Endothelial cell of umbilical vein (primary cell): Measurements from ENCODE around the gene PLXNA4. TPM values are rescaled to one million over a fixed set of nuclear protein-coding genes. Genes with fewer than 3 reads are reported as not detected.

Experiments
- BruUV-seq: library from RNA; stranded (reverse); fragments of 400-500 nt; replicated peaks from 2 replicates; lab custom pipeline; 2021; lab: Mats Ljungman, UMichigan
- CTCF ChIA-PET: fragments of 300-600, 350-600 bp; sonication (Branson Sonifier 250); formaldehyde crosslinking; loops from one replicate; lab custom pipeline; 2021; ENCODE audit warnings: antibody characterized with exemption, inconsistent platforms; lab: Charles Lee
- POLR2A ChIA-PET: fragments of 300-600, 350-600 bp; sonication (Branson Sonifier 250); formaldehyde crosslinking; loops from one replicate; lab custom pipeline; 2021; ENCODE audit warnings: antibody characterized with exemption, inconsistent platforms; lab: Charles Lee
- DNase-seq: peaks from one replicate; pipeline ENCODE4 v3.0.0-alpha.2; 2011; ENCODE audit warnings: low read depth, low spot score
- FAIRE-seq: peaks from 2 replicates; lab custom pipeline; 2011; peaks lifted over from hg19 to GRCh38; lab: Jason Lieb, UNC
- H2AFZ ChIP-seq: 2 replicates; pipeline ENCODE4 v1.6.0; 2012; ENCODE audit warnings: low read depth, low read length, control low read depth, inconsistent platforms
- H3K27ac ChIP-seq: 2 replicates; pipeline ENCODE4 v1.5.1; 2011; ENCODE audit warnings: low read depth, mild to moderate bottlenecking, control low read depth, low read length, moderate library complexity; ENCODE audit not compliant: insufficient read depth
- H3K27me3 ChIP-seq, 2 experiments: 2 replicates each; pipeline versions ENCODE4 v1.6.0 to v1.6.1; 2011; ENCODE audit warnings: low read length in 2 of 2, mixed read lengths in 1 of 2; ENCODE audit not compliant: control insufficient read depth in 2 of 2, insufficient read depth in 2 of 2
- H3K36me3 ChIP-seq, 2 experiments: 2 replicates in 1 of 2; 3 replicates in 1 of 2; pipeline ENCODE4 v1.5.1; 2011; ENCODE audit warnings: low read length in 2 of 2, mild to moderate bottlenecking in 1 of 2, moderate library complexity in 1 of 2; ENCODE audit not compliant: control insufficient read depth in 2 of 2, insufficient read depth in 2 of 2; ENCODE audit errors: extremely low read depth in 1 of 2
- H3K4me1 ChIP-seq: 3 replicates; pipeline ENCODE4 v1.5.1; 2011; ENCODE audit warnings: mild to moderate bottlenecking, low read length; ENCODE audit not compliant: control insufficient read depth, insufficient read depth; ENCODE audit errors: extremely low read depth
- H3K4me2 ChIP-seq: 2 replicates; pipeline ENCODE4 v1.6.1; 2011; ENCODE audit warnings: low read length, control low read depth, mixed read lengths; ENCODE audit not compliant: insufficient read depth
- H3K4me3 ChIP-seq, 3 experiments: fragments of 200-600 bp in 1 of 3; sonication (generic), shearing (Covaris generic) in 1 of 3; replicated peaks in 1 of 3; 2 replicates each; pipeline ENCODE4 v1.5.1; 2011 to 2016; ENCODE audit warnings: control low read depth in 3 of 3, low read length in 3 of 3, mild to moderate bottlenecking in 2 of 3, inconsistent platforms in 1 of 3, low read depth in 1 of 3, moderate library complexity in 1 of 3; ENCODE audit not compliant: insufficient read depth in 1 of 3
- H3K79me2 ChIP-seq: 2 replicates; pipeline ENCODE4 v1.6.0; 2012; ENCODE audit warnings: low read length, inconsistent platforms; ENCODE audit not compliant: control insufficient read depth, insufficient read depth
- H3K9ac ChIP-seq: replicated peaks from 2 replicates; pipeline ENCODE3; 2011; ENCODE audit warnings: low read length, control low read depth; ENCODE audit not compliant: insufficient read depth; ENCODE audit errors: extremely low read depth
- H3K9me1 ChIP-seq: replicated peaks from 3 replicates; pipeline ENCODE4 v1.6.0; 2011; ENCODE audit warnings: mild to moderate bottlenecking, low read length; ENCODE audit not compliant: control insufficient read depth, insufficient read depth; ENCODE audit errors: extremely low read depth
- H3K9me3 ChIP-seq: replicated peaks from 2 replicates; pipeline ENCODE4 v1.5.1; 2012; ENCODE audit warnings: low read length, inconsistent platforms; ENCODE audit not compliant: control insufficient read depth, insufficient read depth
- H4K20me1 ChIP-seq: replicated peaks from 2 replicates; pipeline ENCODE3; 2011; ENCODE audit warnings: mild to moderate bottlenecking, low read length; ENCODE audit not compliant: control insufficient read depth, insufficient read depth; ENCODE audit errors: extremely low read depth
- CTCF ChIP-seq, 2 donors: IDR thresholded peaks; 1 replicate in 1 of 2; 2 replicates in 1 of 2; pipeline ENCODE4 v1.5.1; 2011; ENCODE audit warnings: low read length in 2 of 2, mild to moderate bottlenecking in 2 of 2, moderate library complexity in 2 of 2, control low read depth in 1 of 2, inconsistent platforms in 1 of 2, low read depth in 1 of 2; ENCODE audit not compliant: insufficient read depth in 1 of 2; ENCODE audit errors: extremely low read depth in 1 of 2
- EZH2 ChIP-seq: IDR thresholded peaks from 2 replicates; pipeline ENCODE4 v1.6.1; 2012; ENCODE audit warnings: borderline replicate concordance, low read depth, mild to moderate bottlenecking, moderate library complexity, low read length, inconsistent platforms; ENCODE audit not compliant: severe bottlenecking
- FOS ChIP-seq: IDR thresholded peaks from 2 replicates; pipeline ENCODE4 v1.6.1; 2011; ENCODE audit warnings: mild to moderate bottlenecking, low read length, moderate library complexity, borderline replicate concordance; ENCODE audit not compliant: insufficient read depth
- GATA2 ChIP-seq: IDR thresholded peaks from 2 replicates; pipeline ENCODE4 v1.7.0; 2011; ENCODE audit warnings: low read depth, mild to moderate bottlenecking, moderate library complexity, mixed read lengths, low read length; ENCODE audit not compliant: insufficient read length, insufficient read depth
- JUN ChIP-seq: IDR thresholded peaks from 2 replicates; pipeline ENCODE4 v1.6.1; 2011; ENCODE audit warnings: borderline replicate concordance, low read depth; ENCODE audit not compliant: insufficient read length, insufficient read depth
- MAX ChIP-seq: IDR thresholded peaks from 2 replicates; pipeline ENCODE4 v1.6.1; 2011; ENCODE audit not compliant: insufficient read depth, insufficient read length
- MYC ChIP-seq: IDR thresholded peaks from one replicate; pipeline ENCODE4 v1.6.1; 2011; ENCODE audit warnings: mild to moderate bottlenecking, low read depth, low read length
- POLR2A ChIP-seq: IDR thresholded peaks from 2 replicates; pipeline ENCODE4 v1.6.1; 2012; ENCODE audit warnings: low read depth, mild to moderate bottlenecking, control low read depth, low read length
- POLR2AphosphoS5 ChIP-seq: IDR thresholded peaks from 2 replicates; pipeline ENCODE4 v1.6.1; 2012; ENCODE audit warnings: low read depth, mild to moderate bottlenecking, control low read depth, low read length, moderate library complexity; ENCODE audit not compliant: insufficient read depth
- dilution Hi-C: fragments of 300-500 bp; cut with MboI; formaldehyde crosslinking; loops from one replicate; pipeline ENCODE4 v1.15.0; 2019; ENCODE audit warnings: low sequenced_read_pairs; ENCODE audit not compliant: extremely low pct_ligation_motif_present
- intact Hi-C: fragments of 100-400 bp; cut with micrococcal nuclease; formaldehyde crosslinking; loops from one replicate; pipeline ENCODE4 v1.10.0; 2022
- polyA plus RNA-seq, 4 experiments: library from polyadenylated mRNA; depleted of rRNA in 3 of 4; stranded (reverse) in 3 of 4; unstranded in 1 of 4; fragments of >200 nt; gene quantifications; 2 replicates each; pipeline versions ENCODE4 v1.2.1 to v1.2.3, GENCODE V29; 2011 to 2012; ENCODE audit warnings: missing spikeins in 1 of 4
- total RNA-seq: library from RNA; stranded (reverse); gene quantifications from 2 replicates; pipeline ENCODE4 v1.2.3, GENCODE V29; 2021

PLXNA4 gene
- total and polyA plus RNA-seq, 2 donors (not counting 3 experiments of a cell fraction or from before 2014, with no cell fraction given), result 12.1 to 20.4 TPM

GRCh38 chr7:132386201-132386681 is 190.0 kb downstream of the PLXNA4 start:
- Histone ChIP-seq H3K4me1 (peaks cover 21% of the 10 kb centered on the region), H3K4me2 (peak overlapping the region; percentile 26), H3K79me2 (no peaks in the 10 kb centered on the region), H3K9me1 (no peaks in the 10 kb centered on the region), H2AFZ (peak overlapping the region; percentile 8), H3K27ac (peak overlapping the region; percentile 10), H4K20me1 (no peaks in the 10 kb centered on the region), H3K9ac (no peak overlapping the region), H3K36me3 (peaks cover 0 to 2% of the 10 kb centered on the region in 2 experiments), H3K27me3 (no peaks in the 10 kb centered on the region), H3K9me3 (no peaks in the 10 kb centered on the region), H3K4me3 (no peak overlapping the region)
- CTCF ChIA-PET, result interaction anchor here (0.7 to 3.0 kb wide), 11 partner anchors 9 to 195 kb away, joined by 3 to 13 read pairs (median 4); no protein-coding TSS in a partner anchor
- DNase-seq, result peak; percentile 97
- POLR2A ChIA-PET, result no interaction called here
- TF ChIP-seq EZH2 (no peak), POLR2AphosphoS5 (peak; percentile 58)
- dilution Hi-C loops (no loop called here), intact Hi-C loops (loop anchor here (2.0 kb wide), 3 partner anchors 33 to 115 kb away; no protein-coding TSS in a partner anchor)
- peak; percentile 83 for FAIRE-seq
- BruUV-seq, result no TSS peak

- H3K27ac ChIP-seq, result no peak overlapping the region
Observed at GRCh38 chr7:132383962-132384361, 192.3 kb downstream of the PLXNA4 start.

More at GRCh38 chr7:132383962-132384361, 192.3 kb downstream of the PLXNA4 start:
- FAIRE-seq (no peak), DNase-seq (no peak)
- H3K79me2 ChIP-seq, result no peaks in the 10 kb centered on the region
- H3K4me3 ChIP-seq, result no peak overlapping the region
- no peak overlapping the region for H3K4me2 ChIP-seq
- POLR2A ChIA-PET, result no interaction called here
- no TSS peak for BruUV-seq
- dilution Hi-C loops, result no loop called here
- no peaks in the 10 kb centered on the region for H3K36me3 ChIP-seq
- H2AFZ ChIP-seq, result no peak overlapping the region
- no peak overlapping the region for H3K9ac ChIP-seq
- TF ChIP-seq JUN, result no peak
- TF ChIP-seq POLR2AphosphoS5, result no peak
- no peak for TF ChIP-seq CTCF (IDR thresholded peaks at IDR 0.05; ENCODE audit: extremely low read depth in 1 of 2, insufficient read depth in 1 of 2, low read depth in 1 of 2, low read length in 2 of 2)
- TF ChIP-seq GATA2, result no peak
- no peak for TF ChIP-seq FOS
- TF ChIP-seq EZH2, result no peak
- TF ChIP-seq MYC, result no peak
- no peak for TF ChIP-seq MAX
- TF ChIP-seq POLR2A, result no peak
- no peaks in the 10 kb centered on the region for H3K9me1 ChIP-seq
- intact Hi-C loops, result no loop called here
- CTCF ChIA-PET, result interaction anchor here (3.0 kb wide), 1 partner anchor 65 kb away, joined by 13 read pairs; no protein-coding TSS in a partner anchor
- no peaks in the 10 kb centered on the region for H3K9me3 ChIP-seq
- H4K20me1 ChIP-seq, result no peaks in the 10 kb centered on the region
- no peaks in the 10 kb centered on the region for H3K27me3 ChIP-seq
- peaks cover 15% of the 10 kb centered on the region for H3K4me1 ChIP-seq
